GM18508 (cell line): ENCODE results near the gene ZNF860.

Source experiments
- ATAC-seq: cut with Tn5 transposase; IDR thresholded peaks from one replicate; pipeline ENCODE4 v1.9.1; 2021; ENCODE audit warnings: moderate number of reproducible peaks; ENCODE audit not compliant: insufficient read depth, unreplicated experiment

The ZNF860 gene

GRCh38 chr3:31981206-31982181, at the start of gene ZNF860, which contains the start of gene OSBPL10:
TSS of gene ZNF860 (plus strand) at chr3:31981750. CDS start at chr3:31989080, 7,330 bp downstream.
TSS of gene OSBPL10 (minus strand) at chr3:31981262. CDS start at chr3:31981179, 83 bp downstream.
- ATAC-seq, result no peak

GRCh38 chr3:31932990-31933389, 48.6 kb upstream of the ZNF860 start:
- no peak for ATAC-seq

GRCh38 chr3:31934018-31934417, 47.5 kb upstream of the ZNF860 start:
- no peak for ATAC-seq

- ATAC-seq, result no peak
Measured at GRCh38 chr3:31934866-31935265, 46.7 kb upstream of the ZNF860 start.

- ATAC-seq, result no peak
Measured at GRCh38 chr3:31936420-31937060, 45.0 kb upstream of the ZNF860 start.

- no peak for ATAC-seq
Measured at GRCh38 chr3:31937225-31937624, 44.3 kb upstream of the ZNF860 start.

GRCh38 chr3:31942446-31942845, 39.1 kb upstream of the ZNF860 start:
- ATAC-seq, result no peak

- ATAC-seq, result no peak
Measured at GRCh38 chr3:31943041-31943440, 38.5 kb upstream of the ZNF860 start.

- no peak for ATAC-seq
Measured at GRCh38 chr3:31945738-31946052, 35.9 kb upstream of the ZNF860 start.

GRCh38 chr3:31946484-31947081, 35.0 kb upstream of the ZNF860 start:
- ATAC-seq, result no peak

- ATAC-seq, result no peak
Measured at GRCh38 chr3:31947162-31947561, 34.4 kb upstream of the ZNF860 start.

- ATAC-seq, result no peak
Measured at GRCh38 chr3:31947671-31948091, 33.9 kb upstream of the ZNF860 start.

GRCh38 chr3:31948280-31948679, 33.3 kb upstream of the ZNF860 start:
- no peak for ATAC-seq

- peak; percentile 84 for ATAC-seq
Measured at GRCh38 chr3:31952205-31952604, 29.3 kb upstream of the ZNF860 start.

GRCh38 chr3:31953091-31953490, 28.5 kb upstream of the ZNF860 start:
- no peak for ATAC-seq

GRCh38 chr3:31953636-31954035, 27.9 kb upstream of the ZNF860 start:
- no peak for ATAC-seq

- no peak for ATAC-seq
Measured at GRCh38 chr3:31955581-31955980, 26.0 kb upstream of the ZNF860 start.

GRCh38 chr3:31957106-31957505, 24.4 kb upstream of the ZNF860 start:
- ATAC-seq, result no peak

GRCh38 chr3:31958701-31959152, 22.8 kb upstream of the ZNF860 start:
- ATAC-seq, result no peak

- ATAC-seq, result no peak
Measured at GRCh38 chr3:31959251-31959650, 22.3 kb upstream of the ZNF860 start.
